ENCODE measurements around the gene SYT7.

DNA sequence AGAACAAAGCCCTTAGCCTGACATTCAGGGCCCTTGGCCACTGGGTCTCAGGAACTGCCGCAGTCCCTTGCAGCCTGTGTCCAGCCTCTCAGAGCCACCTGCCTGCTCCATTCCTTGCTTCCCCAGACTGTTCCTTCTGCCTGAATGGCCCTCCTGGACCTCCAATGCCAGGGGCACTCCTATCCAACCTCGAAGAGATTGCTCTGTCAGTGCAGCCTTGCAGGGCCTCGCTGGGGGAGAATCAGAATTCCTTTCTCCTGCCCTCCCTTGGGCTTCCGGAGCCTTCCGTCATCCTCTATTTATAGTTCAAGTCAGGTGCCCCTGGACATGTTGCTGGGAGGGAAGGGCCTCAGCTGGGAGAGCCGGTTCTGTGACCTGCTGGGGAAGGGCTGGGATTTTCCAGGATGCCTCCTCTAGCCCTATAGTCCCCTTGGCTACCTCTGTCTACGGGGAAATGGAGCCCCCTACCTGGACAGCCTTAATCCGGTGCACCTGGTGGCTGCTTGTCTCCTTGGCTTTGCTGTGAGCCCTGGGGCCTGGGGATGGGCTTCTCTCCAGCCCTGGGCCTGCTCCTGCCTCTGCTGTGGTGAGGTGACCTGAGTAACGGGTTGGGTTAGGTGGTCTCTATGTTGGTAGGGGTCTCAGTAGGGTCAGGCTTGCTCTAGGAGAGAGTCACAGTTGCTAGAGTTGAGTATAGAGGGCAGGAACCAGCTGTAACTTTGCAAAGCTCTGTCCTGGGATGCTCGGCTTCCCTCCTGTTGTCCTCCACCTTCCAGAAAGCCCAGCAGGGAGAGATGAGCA, 45.9 kb upstream of the SYT7 start:
- TF ChIP-seq CTCF (IDR thresholded peaks at IDR 0.05; ENCODE audit: low read depth, low read length) (no peak), POLR2A (IDR thresholded peaks at IDR 0.05; ENCODE audit: extremely low read depth, insufficient read length) (no peak), MYC (IDR thresholded peaks at IDR 0.05; ENCODE audit: low read depth, low read length) (no peak)
- TF ChIP-seq, protein P1, sequence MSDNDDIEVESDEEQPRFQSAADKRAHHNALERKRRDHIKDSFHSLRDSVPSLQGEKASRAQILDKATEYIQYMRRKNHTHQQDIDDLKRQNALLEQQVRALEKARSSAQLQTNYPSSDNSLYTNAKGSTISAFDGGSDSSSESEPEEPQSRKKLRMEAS (IDR thresholded peaks at IDR 0.05; ENCODE audit: low read depth, low read length) = no peak

Measured in NB4 (cell line).